HepG2 (cell line): Measurements from ENCODE around the gene ERRFI1. TPM values are rescaled to one million over a fixed set of nuclear protein-coding genes. Genes with fewer than 3 reads are reported as not detected.
A peak's percentile ranks its signal among the peaks of the same experiment; 100 is the strongest.

Experiments used
- ATAC-seq: fragments of 200-7000 bp; cut with Tn5 transposase; 3 replicates; pipeline ENCODE4 v1.9.1; 2020; ENCODE audit warnings: mild to moderate bottlenecking, moderate library complexity
- BruUV-seq: library from RNA; stranded (reverse); fragments of 400-500 nt; replicated peaks from 2 replicates; lab custom pipeline; 2021; lab: Mats Ljungman, UMichigan
- CTCF ChIA-PET: fragments of 300-600 bp; formaldehyde crosslinking; extraction: SDS; loops from one replicate; lab custom pipeline; 2021; ENCODE audit warnings: low total read pairs, inconsistent platforms, low intra/inter-chr PET ratio; lab: Yijun Ruan, JAX
- POLR2A ChIA-PET: fragments of 350-600 bp; sonication (Branson Sonifier 250); formaldehyde crosslinking; loops from one replicate; lab custom pipeline; 2020; ENCODE audit warnings: antibody characterized with exemption, inconsistent platforms; lab: Yijun Ruan, JAX
- DNase-seq: peaks from one replicate; pipeline ENCODE4 v3.0.0-alpha.2; 2015; ENCODE audit warnings: low spot score
- FAIRE-seq: peaks from 3 replicates; lab custom pipeline; 2011; peaks lifted over from hg19 to GRCh38; lab: Jason Lieb, UNC
- H2AFZ ChIP-seq: one replicate; pipeline ENCODE4 v1.6.1; 2011; ENCODE audit warnings: low read length, inconsistent platforms
- H3K27ac ChIP-seq: fragments of 300-600 bp; 3 replicates; pipeline ENCODE4 v1.8.0; 2011; ENCODE audit warnings: mixed run types, mild to moderate bottlenecking, mixed read lengths, low read length, inconsistent platforms; ENCODE audit not compliant: insufficient read depth; ENCODE audit errors: extremely low read length
- H3K27me3 ChIP-seq, 2 experiments: fragments of 200-600 bp in 1 of 2; 2 replicates in 1 of 2; 3 replicates in 1 of 2; pipeline versions ENCODE4 v1.6.0 to v1.8.0; 2011; ENCODE audit warnings: low read length in 2 of 2, mild to moderate bottlenecking in 2 of 2, moderate library complexity in 2 of 2, inconsistent platforms in 1 of 2; ENCODE audit not compliant: insufficient read depth in 2 of 2, control insufficient read depth in 1 of 2
- H3K36me3 ChIP-seq, 2 experiments: fragments of 200-600 bp in 1 of 2; replicated peaks in 1 of 2; 2 replicates in 1 of 2; 3 replicates in 1 of 2; pipeline versions ENCODE4 v1.5.1 to v1.8.0; 2011; ENCODE audit warnings: low read length in 2 of 2, inconsistent platforms in 1 of 2; ENCODE audit not compliant: insufficient read depth in 2 of 2, control insufficient read depth in 1 of 2
- H3K4me1 ChIP-seq: 2 replicates; pipeline ENCODE4 v1.5.1; 2012; ENCODE audit warnings: low read length, inconsistent platforms; ENCODE audit not compliant: insufficient read depth
- H3K4me2 ChIP-seq: 2 replicates; pipeline ENCODE4 v1.6.0; 2011; ENCODE audit warnings: low read depth, low read length, inconsistent platforms
- H3K4me3 ChIP-seq, 3 experiments: fragments of 200-600 bp in 1 of 3; sonication (generic), shearing (Covaris generic) in 1 of 3; replicated peaks in 1 of 3; 2 replicates each; pipeline ENCODE4 v1.5.1; 2011 to 2016; ENCODE audit warnings: low read length in 3 of 3, inconsistent platforms in 2 of 3, low read depth in 2 of 3, mild to moderate bottlenecking in 2 of 3, control low read depth in 1 of 3, mixed read lengths in 1 of 3; ENCODE audit not compliant: insufficient read depth in 1 of 3
- H3K79me2 ChIP-seq: one replicate; pipeline ENCODE4 v1.6.1; 2011; ENCODE audit warnings: low read length, inconsistent platforms; ENCODE audit not compliant: insufficient read depth
- H3K9ac ChIP-seq: 2 replicates; pipeline ENCODE4 v1.6.0; 2011; ENCODE audit warnings: mild to moderate bottlenecking, low read depth, low read length, inconsistent platforms; ENCODE audit not compliant: insufficient read depth
- H3K9me3 ChIP-seq: 2 replicates; pipeline ENCODE4 v1.5.1; 2012; ENCODE audit warnings: mild to moderate bottlenecking, low read length
- H4K20me1 ChIP-seq: 2 replicates; pipeline ENCODE4 v1.6.0; 2011; ENCODE audit warnings: inconsistent platforms, mild to moderate bottlenecking, low read length, moderate library complexity; ENCODE audit not compliant: insufficient read depth
- CEBPG ChIP-seq: IDR thresholded peaks from 2 replicates; pipeline ENCODE4 v1.6.1; 2016
- FOXA3 ChIP-seq: IDR thresholded peaks from 2 replicates; pipeline ENCODE4 v1.6.1; 2016; ENCODE audit warnings: missing genetic modification reagents, missing compliant biosample characterization
- ZNF256 ChIP-seq: sonication (generic); formaldehyde crosslinking; conservative IDR thresholded peaks from 2 replicates; pipeline ENCODE4 v1.4.0; 2020; ENCODE audit warnings: missing genetic modification reagents
- WGBS: methylation state at CpG from one replicate; pipeline ENCODE4 v1.1.6; 2017; ENCODE audit warnings: low lambda C conversion rate; 5-methylcytosine and 5-hydroxymethylcytosine counted together
- in situ Hi-C: cut with HindIII; loops from 2 replicates; pipeline ENCODE4 v1.10.0; 2017; ENCODE audit warnings: low pct_unique_long_range_greater_than_20kb; ENCODE audit not compliant: extremely low pct_ligation_motif_present
- intact Hi-C: fragments of 100-400 bp; cut with micrococcal nuclease; formaldehyde crosslinking; loops from one replicate; pipeline ENCODE4 v1.10.0; 2022; ENCODE audit not compliant: unreplicated experiment
- polyA plus RNA-seq, 8 experiments: library from polyadenylated mRNA; depleted of rRNA in 3 of 8; stranded (reverse) in 7 of 8; unstranded in 1 of 8; fragments of >200 nt; fragmentation: Illumina TruSeq in 4 of 8; extraction: Trizol in 4 of 8; gene quantifications; 2 replicates each; pipeline versions ENCODE4 v1.2.1 to v1.2.3, GENCODE V29; 2011 to 2016; ENCODE audit warnings: low read depth in 4 of 8, missing spikeins in 1 of 8, mixed read lengths in 1 of 8; ENCODE audit not compliant: insufficient read depth in 1 of 8
- total RNA-seq, 5 experiments: library from RNA; depleted of rRNA; stranded (reverse); fragments of >200 nt; fragmentation: Illumina TruSeq; extraction: Trizol; gene quantifications; 2 replicates each; pipeline ENCODE4 v1.2.3, GENCODE V29; 2016; ENCODE audit warnings: low read depth in 1 of 5
- TF ChIP-seq, protein P1 (sequence below): sonication (generic); formaldehyde crosslinking; conservative IDR thresholded peaks from 2 replicates; pipeline ENCODE4 v1.8.0; 2022; ENCODE audit warnings: missing genetic modification reagents
- TF ChIP-seq, protein P2 (sequence below): sonication (generic); IDR thresholded peaks from 2 replicates; pipeline ENCODE4 v1.6.1; 2016; ENCODE audit warnings: low read depth, borderline replicate concordance

ERRFI1 gene
- total and polyA plus RNA-seq, 2 of the 13 experiments (the other 11 are each of a cell fraction or from before 2014, with no cell fraction given): 84.4 to 753 TPM

DNA sequence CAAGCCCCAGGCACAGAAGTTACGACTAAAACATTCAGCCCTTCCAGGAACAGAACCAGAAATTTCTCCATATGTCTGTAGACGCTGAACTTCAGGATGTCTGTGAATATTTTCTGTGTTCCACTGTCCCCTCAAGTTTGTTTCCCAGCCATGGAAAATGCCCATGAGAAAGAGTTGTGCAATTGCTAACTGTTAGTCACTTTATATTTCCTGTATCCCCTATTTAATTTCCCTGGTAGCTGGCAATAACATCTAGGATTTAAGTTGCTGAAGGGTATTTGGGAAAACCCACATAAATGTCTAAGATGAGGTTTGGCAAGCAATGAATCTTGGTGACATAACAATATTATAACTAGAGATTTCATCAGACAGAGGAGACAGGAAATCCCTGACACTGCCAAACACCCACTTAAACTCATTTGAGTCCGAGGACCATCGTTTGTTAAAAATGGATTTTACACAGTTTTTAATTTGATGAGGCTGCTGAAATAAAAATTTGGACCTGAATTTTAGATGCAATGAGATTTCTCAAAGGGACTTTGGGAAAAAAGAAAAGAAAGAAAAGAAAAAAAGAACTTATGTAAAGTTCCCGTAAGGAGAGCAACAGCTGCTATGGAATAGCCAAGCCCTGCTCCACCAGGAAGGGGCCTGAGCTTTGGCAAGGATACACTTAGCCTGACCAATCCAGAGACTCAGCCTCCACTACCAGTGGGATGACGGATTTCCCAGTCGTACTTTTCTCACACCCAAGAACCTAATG, 21.8 kb upstream of the ERRFI1 start (continued):
- no peak for TF ChIP-seq ZNF256 (CRISPR knock-in tag)

DNA sequence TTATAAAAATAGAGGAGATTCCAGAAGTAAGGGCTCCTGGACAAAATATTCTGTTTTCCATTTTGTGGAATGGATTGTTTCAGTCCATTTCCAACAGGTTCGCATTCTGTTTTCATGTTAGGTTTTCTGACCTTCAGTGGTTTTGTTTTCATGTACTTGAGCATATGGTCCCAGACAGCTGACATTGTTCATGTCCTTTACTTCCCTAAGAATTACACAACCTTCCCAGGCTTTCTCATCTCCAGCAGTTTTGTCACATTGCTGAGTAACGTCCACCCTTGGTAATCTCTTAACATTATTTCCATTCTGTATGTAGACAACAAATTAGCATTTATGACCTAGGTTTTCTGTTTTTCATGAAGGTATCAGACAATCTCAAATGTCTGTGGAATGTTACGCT, 21.0 kb upstream of the ERRFI1 start:
- in situ Hi-C loops (loop anchor here (25.0 kb wide), 1 partner anchor 90 kb away; no protein-coding TSS in a partner anchor), intact Hi-C loops (loop anchor here (10.0 kb wide), 1 partner anchor 48 kb away; no protein-coding TSS in a partner anchor)
- Histone ChIP-seq H3K79me2 (no peaks in the 10 kb centered on the region), H3K4me1 (peaks cover 19% of the 10 kb centered on the region), H3K4me2 (no peak overlapping the region), H2AFZ (no peak overlapping the region), H3K27me3 (no peaks in the 10 kb centered on the region), H3K9me3 (0 out of 2 replicates have a peak, but pooled peaks cover under 1% of the 10 kb centered on the region), H3K4me3 (no peak overlapping the region), H3K27ac (no peak overlapping the region), H3K36me3 (no peaks in the 10 kb centered on the region), H3K9ac (no peak overlapping the region), H4K20me1 (no peaks in the 10 kb centered on the region)
- BruUV-seq: no TSS peak
- TF ChIP-seq, protein P1, sequence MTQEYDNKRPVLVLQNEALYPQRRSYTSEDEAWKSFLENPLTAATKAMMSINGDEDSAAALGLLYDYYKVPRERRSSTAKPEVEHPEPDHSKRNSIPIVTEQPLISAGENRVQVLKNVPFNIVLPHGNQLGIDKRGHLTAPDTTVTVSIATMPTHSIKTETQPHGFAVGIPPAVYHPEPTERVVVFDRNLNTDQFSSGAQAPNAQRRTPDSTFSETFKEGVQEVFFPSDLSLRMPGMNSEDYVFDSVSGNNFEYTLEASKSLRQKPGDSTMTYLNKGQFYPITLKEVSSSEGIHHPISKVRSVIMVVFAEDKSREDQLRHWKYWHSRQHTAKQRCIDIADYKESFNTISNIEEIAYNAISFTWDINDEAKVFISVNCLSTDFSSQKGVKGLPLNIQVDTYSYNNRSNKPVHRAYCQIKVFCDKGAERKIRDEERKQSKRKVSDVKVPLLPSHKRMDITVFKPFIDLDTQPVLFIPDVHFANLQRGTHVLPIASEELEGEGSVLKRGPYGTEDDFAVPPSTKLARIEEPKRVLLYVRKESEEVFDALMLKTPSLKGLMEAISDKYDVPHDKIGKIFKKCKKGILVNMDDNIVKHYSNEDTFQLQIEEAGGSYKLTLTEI (CRISPR knock-in tag): no peak
- TF ChIP-seq, protein P2, sequence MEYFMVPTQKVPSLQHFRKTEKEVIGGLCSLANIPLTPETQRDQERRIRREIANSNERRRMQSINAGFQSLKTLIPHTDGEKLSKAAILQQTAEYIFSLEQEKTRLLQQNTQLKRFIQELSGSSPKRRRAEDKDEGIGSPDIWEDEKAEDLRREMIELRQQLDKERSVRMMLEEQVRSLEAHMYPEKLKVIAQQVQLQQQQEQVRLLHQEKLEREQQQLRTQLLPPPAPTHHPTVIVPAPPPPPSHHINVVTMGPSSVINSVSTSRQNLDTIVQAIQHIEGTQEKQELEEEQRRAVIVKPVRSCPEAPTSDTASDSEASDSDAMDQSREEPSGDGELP: peak; percentile 47; the same call in 1 of the 2 replicates
- TF ChIP-seq FOXA3 (CRISPR knock-in tag): no peak
- 0 out of 2 replicates have a peak, but pooled peaks have one; percentile 19 for TF ChIP-seq CEBPG (CRISPR knock-in tag)
- FAIRE-seq: no peak
- 72% methylated on average over 3 of the region's 3 CpGs for WGBS
- DNase-seq: no peak
- CTCF ChIA-PET: no interaction called here
- ATAC-seq: no peak
- POLR2A ChIA-PET: no interaction called here
